Liver (tissue), 3 donors: ENCODE data around the gene PINLYP.

Experiments
- EGR1 ChIP-seq, 2 donors: IDR thresholded peaks; 2 replicates each; pipeline ENCODE4 v1.6.1; 2016 to 2018; ENCODE audit warnings: antibody characterized with exemption in 2 of 2, low read depth in 2 of 2
- FOXA1 ChIP-seq: IDR thresholded peaks from 2 replicates; pipeline ENCODE4 v1.6.1; 2016; ENCODE audit warnings: antibody characterized with exemption
- GABPA ChIP-seq, 2 donors: IDR thresholded peaks in 1 of 2; conservative IDR thresholded peaks in 1 of 2; 2 replicates each; pipeline ENCODE4 v1.6.1; 2016; ENCODE audit warnings: antibody characterized with exemption in 2 of 2, mild to moderate bottlenecking in 1 of 2, moderate library complexity in 1 of 2
- JUND ChIP-seq, 2 donors: IDR thresholded peaks; 2 replicates each; pipeline ENCODE4 v1.6.1; 2016; ENCODE audit warnings: antibody characterized with exemption in 2 of 2
- RAD21 ChIP-seq, 2 donors: IDR thresholded peaks; 2 replicates each; pipeline ENCODE4 v1.6.1; 2016; ENCODE audit warnings: antibody characterized with exemption in 2 of 2, mild to moderate bottlenecking in 2 of 2
- RXRA ChIP-seq, 2 donors: IDR thresholded peaks; 2 replicates each; pipeline ENCODE4 v1.6.1; 2017 to 2018; ENCODE audit warnings: antibody characterized with exemption in 2 of 2, mild to moderate bottlenecking in 1 of 2
- SP1 ChIP-seq: IDR thresholded peaks from 2 replicates; pipeline ENCODE4 v1.6.1; 2018; ENCODE audit warnings: antibody characterized with exemption, mild to moderate bottlenecking
- TAF1 ChIP-seq: conservative IDR thresholded peaks from 2 replicates; pipeline ENCODE4 v1.6.1; 2016; ENCODE audit warnings: antibody characterized with exemption, mild to moderate bottlenecking
- YY1 ChIP-seq: IDR thresholded peaks from 2 replicates; pipeline ENCODE4 v1.6.1; 2016; ENCODE audit warnings: antibody characterized with exemption, mild to moderate bottlenecking
- TF ChIP-seq, protein P1 (sequence below): fragments of 150-350 bp; IDR thresholded peaks from 2 replicates; pipeline ENCODE4 v1.5.1; 2017; ENCODE audit warnings: improper control_type of control experiment, low read depth, low read length; ENCODE audit not compliant: missing input control
- TF ChIP-seq, protein P2 (sequence below): IDR thresholded peaks from 2 replicates; pipeline ENCODE4 v1.6.1; 2016; ENCODE audit warnings: antibody characterized with exemption
- TF ChIP-seq, protein P3 (sequence below): IDR thresholded peaks from 2 replicates; pipeline ENCODE4 v1.6.1; 2016; ENCODE audit warnings: antibody characterized with exemption
- TF ChIP-seq, protein P4 (sequence below): IDR thresholded peaks from 2 replicates; pipeline ENCODE4 v1.6.1; 2016; ENCODE audit warnings: antibody characterized with exemption, mild to moderate bottlenecking
- TF ChIP-seq, protein P5 (sequence below): IDR thresholded peaks from 2 replicates; pipeline ENCODE4 v1.6.1; 2016; ENCODE audit warnings: antibody characterized with exemption
- donor health status: healthy.
- donor health status: healthy.

DNA sequence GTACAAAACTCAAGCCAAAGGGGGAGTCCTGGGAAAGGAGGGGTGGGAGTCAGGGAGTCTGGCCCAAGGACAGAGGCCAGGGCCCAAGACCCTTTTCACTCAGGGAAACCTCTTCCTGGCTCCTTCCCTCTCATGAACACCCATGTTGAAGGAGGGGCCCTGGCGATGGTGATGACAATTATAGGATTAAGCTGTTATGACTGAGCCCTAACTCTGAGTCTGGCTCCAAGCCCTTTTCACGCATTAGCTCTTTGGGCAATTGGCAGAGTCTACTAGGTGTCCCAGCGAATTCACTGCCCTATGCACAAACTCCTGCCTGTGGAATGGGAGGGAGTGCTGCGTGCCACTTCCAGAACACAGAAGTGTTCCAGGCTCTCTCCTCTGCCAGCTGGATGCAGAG, 21.9 kb upstream of the PINLYP start:
- TF ChIP-seq GABPA (IDR thresholded peaks at IDR 0.05 in 1 of 2, conservative IDR thresholded peaks at IDR 0.05 in 1 of 2) (no peak), FOXA1 (no peak), YY1 (no peak), SP1 (no peak), RAD21 (IDR thresholded peaks at IDR 0.05) (no peak), TAF1 (no peak), EGR1 (IDR thresholded peaks at IDR 0.05; ENCODE audit: low read depth in 2 of 2) (no peak), JUND (IDR thresholded peaks at IDR 0.05) (no peak), RXRA (IDR thresholded peaks at IDR 0.05) (no peak)
- TF ChIP-seq, protein P1, sequence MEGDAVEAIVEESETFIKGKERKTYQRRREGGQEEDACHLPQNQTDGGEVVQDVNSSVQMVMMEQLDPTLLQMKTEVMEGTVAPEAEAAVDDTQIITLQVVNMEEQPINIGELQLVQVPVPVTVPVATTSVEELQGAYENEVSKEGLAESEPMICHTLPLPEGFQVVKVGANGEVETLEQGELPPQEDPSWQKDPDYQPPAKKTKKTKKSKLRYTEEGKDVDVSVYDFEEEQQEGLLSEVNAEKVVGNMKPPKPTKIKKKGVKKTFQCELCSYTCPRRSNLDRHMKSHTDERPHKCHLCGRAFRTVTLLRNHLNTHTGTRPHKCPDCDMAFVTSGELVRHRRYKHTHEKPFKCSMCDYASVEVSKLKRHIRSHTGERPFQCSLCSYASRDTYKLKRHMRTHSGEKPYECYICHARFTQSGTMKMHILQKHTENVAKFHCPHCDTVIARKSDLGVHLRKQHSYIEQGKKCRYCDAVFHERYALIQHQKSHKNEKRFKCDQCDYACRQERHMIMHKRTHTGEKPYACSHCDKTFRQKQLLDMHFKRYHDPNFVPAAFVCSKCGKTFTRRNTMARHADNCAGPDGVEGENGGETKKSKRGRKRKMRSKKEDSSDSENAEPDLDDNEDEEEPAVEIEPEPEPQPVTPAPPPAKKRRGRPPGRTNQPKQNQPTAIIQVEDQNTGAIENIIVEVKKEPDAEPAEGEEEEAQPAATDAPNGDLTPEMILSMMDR: no peak
- TF ChIP-seq, protein P2, sequence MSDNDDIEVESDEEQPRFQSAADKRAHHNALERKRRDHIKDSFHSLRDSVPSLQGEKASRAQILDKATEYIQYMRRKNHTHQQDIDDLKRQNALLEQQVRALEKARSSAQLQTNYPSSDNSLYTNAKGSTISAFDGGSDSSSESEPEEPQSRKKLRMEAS: no peak
- TF ChIP-seq, protein P3, sequence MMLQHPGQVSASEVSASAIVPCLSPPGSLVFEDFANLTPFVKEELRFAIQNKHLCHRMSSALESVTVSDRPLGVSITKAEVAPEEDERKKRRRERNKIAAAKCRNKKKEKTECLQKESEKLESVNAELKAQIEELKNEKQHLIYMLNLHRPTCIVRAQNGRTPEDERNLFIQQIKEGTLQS: no peak
- TF ChIP-seq, protein P4, sequence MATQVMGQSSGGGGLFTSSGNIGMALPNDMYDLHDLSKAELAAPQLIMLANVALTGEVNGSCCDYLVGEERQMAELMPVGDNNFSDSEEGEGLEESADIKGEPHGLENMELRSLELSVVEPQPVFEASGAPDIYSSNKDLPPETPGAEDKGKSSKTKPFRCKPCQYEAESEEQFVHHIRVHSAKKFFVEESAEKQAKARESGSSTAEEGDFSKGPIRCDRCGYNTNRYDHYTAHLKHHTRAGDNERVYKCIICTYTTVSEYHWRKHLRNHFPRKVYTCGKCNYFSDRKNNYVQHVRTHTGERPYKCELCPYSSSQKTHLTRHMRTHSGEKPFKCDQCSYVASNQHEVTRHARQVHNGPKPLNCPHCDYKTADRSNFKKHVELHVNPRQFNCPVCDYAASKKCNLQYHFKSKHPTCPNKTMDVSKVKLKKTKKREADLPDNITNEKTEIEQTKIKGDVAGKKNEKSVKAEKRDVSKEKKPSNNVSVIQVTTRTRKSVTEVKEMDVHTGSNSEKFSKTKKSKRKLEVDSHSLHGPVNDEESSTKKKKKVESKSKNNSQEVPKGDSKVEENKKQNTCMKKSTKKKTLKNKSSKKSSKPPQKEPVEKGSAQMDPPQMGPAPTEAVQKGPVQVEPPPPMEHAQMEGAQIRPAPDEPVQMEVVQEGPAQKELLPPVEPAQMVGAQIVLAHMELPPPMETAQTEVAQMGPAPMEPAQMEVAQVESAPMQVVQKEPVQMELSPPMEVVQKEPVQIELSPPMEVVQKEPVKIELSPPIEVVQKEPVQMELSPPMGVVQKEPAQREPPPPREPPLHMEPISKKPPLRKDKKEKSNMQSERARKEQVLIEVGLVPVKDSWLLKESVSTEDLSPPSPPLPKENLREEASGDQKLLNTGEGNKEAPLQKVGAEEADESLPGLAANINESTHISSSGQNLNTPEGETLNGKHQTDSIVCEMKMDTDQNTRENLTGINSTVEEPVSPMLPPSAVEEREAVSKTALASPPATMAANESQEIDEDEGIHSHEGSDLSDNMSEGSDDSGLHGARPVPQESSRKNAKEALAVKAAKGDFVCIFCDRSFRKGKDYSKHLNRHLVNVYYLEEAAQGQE: no peak
- TF ChIP-seq, protein P5, sequence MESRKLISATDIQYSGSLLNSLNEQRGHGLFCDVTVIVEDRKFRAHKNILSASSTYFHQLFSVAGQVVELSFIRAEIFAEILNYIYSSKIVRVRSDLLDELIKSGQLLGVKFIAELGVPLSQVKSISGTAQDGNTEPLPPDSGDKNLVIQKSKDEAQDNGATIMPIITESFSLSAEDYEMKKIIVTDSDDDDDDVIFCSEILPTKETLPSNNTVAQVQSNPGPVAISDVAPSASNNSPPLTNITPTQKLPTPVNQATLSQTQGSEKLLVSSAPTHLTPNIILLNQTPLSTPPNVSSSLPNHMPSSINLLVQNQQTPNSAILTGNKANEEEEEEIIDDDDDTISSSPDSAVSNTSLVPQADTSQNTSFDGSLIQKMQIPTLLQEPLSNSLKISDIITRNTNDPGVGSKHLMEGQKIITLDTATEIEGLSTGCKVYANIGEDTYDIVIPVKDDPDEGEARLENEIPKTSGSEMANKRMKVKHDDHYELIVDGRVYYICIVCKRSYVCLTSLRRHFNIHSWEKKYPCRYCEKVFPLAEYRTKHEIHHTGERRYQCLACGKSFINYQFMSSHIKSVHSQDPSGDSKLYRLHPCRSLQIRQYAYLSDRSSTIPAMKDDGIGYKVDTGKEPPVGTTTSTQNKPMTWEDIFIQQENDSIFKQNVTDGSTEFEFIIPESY: no peak
